K562 (cell line): ENCODE measurements around the gene FGD6. TPM values are rescaled to one million over a fixed set of nuclear protein-coding genes. Genes with fewer than 3 reads are reported as not detected.

Experiments
- ATAC-seq: fragments of 200-7000 bp; cut with Tn5 transposase; 3 replicates; pipeline ENCODE4 v1.9.1; 2020; ENCODE audit warnings: moderate library complexity
- BruUV-seq: library from RNA; stranded (reverse); fragments of 400-500 nt; replicated peaks from 2 replicates; lab custom pipeline; 2021; lab: Mats Ljungman, UMichigan
- CTCF ChIA-PET: fragments of 300-600 bp; formaldehyde crosslinking; extraction: SDS; loops from one replicate; lab custom pipeline; 2021; ENCODE audit warnings: low intra/inter-chr PET ratio; lab: Yijun Ruan, JAX
- POLR2A ChIA-PET: fragments of 300-600, 350-650 bp; sonication (Branson Sonifier 250); formaldehyde crosslinking; extraction: SDS; loops from one replicate; lab custom pipeline; 2021; ENCODE audit warnings: antibody characterized with exemption, inconsistent platforms; lab: Yijun Ruan, JAX
- DNase-seq, 4 experiments: peaks; one replicate each; pipeline versions ENCODE4 v3.0.0 to v3.0.0-alpha.2; 2011 to 2018; ENCODE audit warnings: low spot score in 3 of 4, mixed read lengths in 3 of 4; ENCODE audit errors: extremely low read depth in 1 of 4
- FAIRE-seq: peaks from 2 replicates; lab custom pipeline; 2011; peaks lifted over from hg19 to GRCh38; lab: Jason Lieb, UNC
- H2AFZ ChIP-seq: 2 replicates; pipeline ENCODE4 v1.6.0; 2011; ENCODE audit warnings: low read depth, low read length, control low read depth, inconsistent platforms
- H3K27ac ChIP-seq: fragments of 200-600 bp; 3 replicates; pipeline ENCODE4 v1.8.0; 2011; ENCODE audit warnings: low read depth, mild to moderate bottlenecking, control low read depth, inconsistent platforms, low read length, moderate library complexity, mixed read lengths; ENCODE audit errors: extremely low read depth
- H3K27me3 ChIP-seq, 2 experiments: fragments of 300-600 bp in 1 of 2; 2 replicates in 1 of 2; 3 replicates in 1 of 2; pipeline versions ENCODE4 v1.6.0 to v1.8.0; 2011; ENCODE audit warnings: inconsistent platforms in 2 of 2, low read length in 2 of 2, mild to moderate bottlenecking in 1 of 2, mixed read lengths in 1 of 2, moderate library complexity in 1 of 2; ENCODE audit not compliant: control insufficient read depth in 2 of 2, insufficient read depth in 2 of 2
- H3K36me3 ChIP-seq: fragments of 300-600 bp; 3 replicates; pipeline ENCODE4 v1.8.0; 2011; ENCODE audit warnings: mild to moderate bottlenecking, low read length, inconsistent platforms; ENCODE audit not compliant: control insufficient read depth, insufficient read depth
- H3K4me1 ChIP-seq, 2 experiments: fragments of 200-600 bp in 1 of 2; replicated peaks in 1 of 2; 2 replicates in 1 of 2; 3 replicates in 1 of 2; pipeline versions ENCODE4 v1.5.1 to v1.8.0; 2011; ENCODE audit warnings: inconsistent platforms in 2 of 2, low read length in 2 of 2, mild to moderate bottlenecking in 1 of 2, mixed read lengths in 1 of 2, moderate library complexity in 1 of 2; ENCODE audit not compliant: control insufficient read depth in 2 of 2, insufficient read depth in 2 of 2
- H3K4me2 ChIP-seq: 2 replicates; pipeline ENCODE4 v1.6.1; 2011; ENCODE audit warnings: low read length, control low read depth, inconsistent platforms, mixed read lengths; ENCODE audit not compliant: insufficient read depth
- H3K4me3 ChIP-seq: fragments of 200-600 bp; sonication (generic), shearing (Covaris generic); 2 replicates; pipeline ENCODE4 v1.5.1; 2016; ENCODE audit warnings: control low read depth, inconsistent platforms
- H3K79me2 ChIP-seq: fragments of 200-600 bp; 3 replicates; pipeline ENCODE4 v1.8.0; 2011; ENCODE audit warnings: low read length, inconsistent platforms; ENCODE audit not compliant: control insufficient read depth, insufficient read depth
- H3K9ac ChIP-seq, 2 experiments: 2 replicates each; pipeline versions ENCODE4 v1.6.0 to v1.6.1; 2011; ENCODE audit warnings: low read depth in 2 of 2, low read length in 2 of 2, control low read depth in 1 of 2, inconsistent platforms in 1 of 2, mild to moderate bottlenecking in 1 of 2, mixed read lengths in 1 of 2; ENCODE audit not compliant: insufficient read depth in 1 of 2
- H3K9me1 ChIP-seq: one replicate; pipeline ENCODE4 v1.6.0; 2011; ENCODE audit warnings: inconsistent platforms, mild to moderate bottlenecking, low read length, moderate library complexity; ENCODE audit not compliant: control insufficient read depth, insufficient read depth
- H3K9me3 ChIP-seq: replicated peaks from 2 replicates; pipeline ENCODE4 v1.5.1; 2011; ENCODE audit warnings: low read depth, low read length, inconsistent platforms; ENCODE audit not compliant: control insufficient read depth, insufficient read depth
- H4K20me1 ChIP-seq: replicated peaks from 2 replicates; pipeline ENCODE4 v1.6.1; 2011; ENCODE audit warnings: low read length, inconsistent platforms, mixed read lengths; ENCODE audit not compliant: control insufficient read depth, insufficient read depth
- KDM5B ChIP-seq: fragments of 200-600 bp; sonication (generic); IDR thresholded peaks from 2 replicates; pipeline ENCODE4 v1.6.1; 2012; ENCODE audit warnings: low read depth, mild to moderate bottlenecking, moderate library complexity, low read length, control low read depth, inconsistent platforms; ENCODE audit not compliant: insufficient replicate concordance
- RUNX1 ChIP-seq: sonication (generic); IDR thresholded peaks from 2 replicates; pipeline ENCODE4 v1.6.1; 2016; ENCODE audit warnings: antibody characterized with exemption, low read depth
- ZBTB34 ChIP-seq: fragments of 250-450 bp; sonication (Bioruptor Pico); IDR thresholded peaks from 2 replicates; pipeline ENCODE4 v1.8.0; 2021; ENCODE audit warnings: mild to moderate bottlenecking, moderate library complexity
- ZKSCAN3 ChIP-seq: fragments of 250-450 bp; sonication (Bioruptor Pico); IDR thresholded peaks from 2 replicates; pipeline ENCODE4 v1.4.0; 2020
- WGBS: fragments of 100-300 bp; shearing (Covaris generic); methylation state at CpG from one replicate; pipeline ENCODE4 v1.1.6; 2016; ENCODE audit warnings: low coverage, mixed read lengths; ENCODE audit not compliant: insufficient coverage; ENCODE audit errors: missing lambda C conversion rate; 5-methylcytosine and 5-hydroxymethylcytosine counted together
- in situ Hi-C: fragments of 300-500 bp; cut with MboI; formaldehyde crosslinking; loops from 4 replicates; pipeline ENCODE4 v1.15.0; 2018; ENCODE audit warnings: inconsistent platforms, mixed read lengths
- intact Hi-C: fragments of 100-400 bp; cut with micrococcal nuclease; formaldehyde crosslinking; loops from 2 replicates; pipeline ENCODE4 v1.14.2; 2022
- polyA plus RNA-seq, 8 experiments: library from polyadenylated mRNA; depleted of rRNA in 4 of 8; stranded (reverse) in 5 of 8; unstranded in 3 of 8; fragments of >200 nt; fragmentation: Nextera tagmentation in 2 of 8; fragmentation: Illumina TruSeq in 1 of 8; extraction: Ambion mirVana in 2 of 8; extraction: Trizol in 1 of 8; gene quantifications; 2 replicates each; pipeline versions ENCODE4 v1.2.1 to v1.2.3, GENCODE V29; 2011 to 2014; ENCODE audit warnings: inconsistent platforms in 1 of 8, missing spikeins in 1 of 8
- total RNA-seq, 7 experiments: library from RNA; depleted of rRNA in 6 of 7; stranded (reverse); fragments of >200 nt in 6 of 7; fragmentation: Illumina TruSeq in 2 of 7; extraction: Trizol in 2 of 7; gene quantifications; 2 replicates each; pipeline versions ENCODE4 v1.2.1 to v1.2.3, GENCODE V29; 2011 to 2021; ENCODE audit warnings: low replicate concordance in 1 of 7
- TF ChIP-seq, protein P1 (sequence below): fragments of 450-650 bp; IDR thresholded peaks from 2 replicates; pipeline ENCODE4 v1.6.1; 2014; ENCODE audit warnings: low read depth, mild to moderate bottlenecking, moderate library complexity, borderline replicate concordance

The FGD6 gene
- total and polyA plus RNA-seq, 9 of the 15 experiments (the other 6 are each of a cell fraction or from before 2014, with no cell fraction given): 1.5 to 11.1 (median 5.8) TPM

GRCh38 chr12:95193139-95193538 lies 24.1 kb downstream of the FGD6 start:
- H3K9ac ChIP-seq: no peak overlapping the region
- no peaks in the 10 kb centered on the region for H4K20me1 ChIP-seq
- no peak overlapping the region for H3K27ac ChIP-seq
- no peak for DNase-seq
- no peaks in the 10 kb centered on the region for H3K9me3 ChIP-seq
- 100% methylated on average over 3 of the region's 3 CpGs for WGBS
- TF ChIP-seq KDM5B: no peak
- TF ChIP-seq, protein P1, sequence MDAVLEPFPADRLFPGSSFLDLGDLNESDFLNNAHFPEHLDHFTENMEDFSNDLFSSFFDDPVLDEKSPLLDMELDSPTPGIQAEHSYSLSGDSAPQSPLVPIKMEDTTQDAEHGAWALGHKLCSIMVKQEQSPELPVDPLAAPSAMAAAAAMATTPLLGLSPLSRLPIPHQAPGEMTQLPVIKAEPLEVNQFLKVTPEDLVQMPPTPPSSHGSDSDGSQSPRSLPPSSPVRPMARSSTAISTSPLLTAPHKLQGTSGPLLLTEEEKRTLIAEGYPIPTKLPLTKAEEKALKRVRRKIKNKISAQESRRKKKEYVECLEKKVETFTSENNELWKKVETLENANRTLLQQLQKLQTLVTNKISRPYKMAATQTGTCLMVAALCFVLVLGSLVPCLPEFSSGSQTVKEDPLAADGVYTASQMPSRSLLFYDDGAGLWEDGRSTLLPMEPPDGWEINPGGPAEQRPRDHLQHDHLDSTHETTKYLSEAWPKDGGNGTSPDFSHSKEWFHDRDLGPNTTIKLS: no peak
- TF ChIP-seq ZBTB34: no peak
- TF ChIP-seq RUNX1: no peak
- TF ChIP-seq ZKSCAN3 (CRISPR knock-in tag): no peak
- TF ChIP-seq, all 486 proteins: peak for 0
- no peak for ATAC-seq
- intact Hi-C loops (no loop called here), in situ Hi-C loops (no loop called here)
- FAIRE-seq: no peak
- ChIA-PET CTCF (no interaction called here), POLR2A (no interaction called here)
- Histone ChIP-seq H3K4me3 (no peak overlapping the region), H3K36me3 (no peaks in the 10 kb centered on the region; the same call in 2 of the 3 replicates), H3K4me1 (peaks cover 4% of the 10 kb centered on the region in 2 experiments; a peak in 3 of 5 replicates), H2AFZ (no peak overlapping the region), H3K9me1 (no peaks in the 10 kb centered on the region), H3K79me2 (no peaks in the 10 kb centered on the region), H3K4me2 (no peak overlapping the region), H3K27me3 (no peaks in the 10 kb centered on the region)
- no TSS peak for BruUV-seq
